Neuronal stem cell (in vitro differentiated cells): ENCODE results near the gene RASSF5.

Source experiments
- DNase-seq: peaks from one replicate; pipeline ENCODE4 v3.0.0-alpha.2; 2013; ENCODE audit warnings: low spot score
- H2AFZ ChIP-seq: one replicate; pipeline ENCODE4 v1.6.1; 2013; ENCODE audit warnings: mild to moderate bottlenecking, low read length, inconsistent platforms
- H2AK5ac ChIP-seq: 2 replicates; pipeline ENCODE4 v1.6.1; 2013; ENCODE audit warnings: low read depth, mild to moderate bottlenecking, inconsistent platforms, low read length, moderate library complexity, mixed read lengths
- H2BK120ac ChIP-seq: 2 replicates; pipeline ENCODE4 v1.6.1; 2013; ENCODE audit warnings: low read depth, mild to moderate bottlenecking, inconsistent platforms, low read length, moderate library complexity, mixed read lengths
- H2BK12ac ChIP-seq: one replicate; pipeline ENCODE4 v1.6.1; 2013; ENCODE audit warnings: low read length, inconsistent platforms
- H2BK15ac ChIP-seq: 2 replicates; pipeline ENCODE4 v1.6.1; 2013; ENCODE audit warnings: mild to moderate bottlenecking, low read length, inconsistent platforms, mixed read lengths
- H2BK5ac ChIP-seq: one replicate; pipeline ENCODE4 v1.6.1; 2013; ENCODE audit warnings: inconsistent platforms, mild to moderate bottlenecking, low read length, moderate library complexity
- H3K14ac ChIP-seq: one replicate; pipeline ENCODE4 v1.6.1; 2013; ENCODE audit warnings: low read length, inconsistent platforms
- H3K18ac ChIP-seq: 2 replicates; pipeline ENCODE4 v1.6.1; 2013; ENCODE audit warnings: low read length, inconsistent platforms
- H3K23ac ChIP-seq: 2 replicates; pipeline ENCODE4 v1.6.1; 2013; ENCODE audit warnings: low read depth, mild to moderate bottlenecking, mixed read lengths, low read length, inconsistent platforms; ENCODE audit not compliant: poor library complexity
- H3K27ac ChIP-seq: replicated peaks from 3 replicates; pipeline ENCODE4 v1.5.1; 2013; ENCODE audit warnings: low read length, inconsistent platforms
- H3K27me3 ChIP-seq, 3 experiments: 2 replicates each; pipeline ENCODE4 v1.6.1; 2013; ENCODE audit warnings: low read length in 3 of 3, mild to moderate bottlenecking in 2 of 3, inconsistent platforms in 1 of 3, low read depth in 1 of 3, mixed read lengths in 1 of 3, moderate library complexity in 1 of 3; ENCODE audit not compliant: control insufficient read depth in 3 of 3, insufficient read depth in 3 of 3
- H3K36me3 ChIP-seq, 2 donors: replicated peaks in 1 of 2; 2 replicates each; pipeline ENCODE4 v1.6.1; 2013; ENCODE audit warnings: low read length in 2 of 2; ENCODE audit not compliant: control insufficient read depth in 2 of 2, insufficient read depth in 2 of 2
- H3K4ac ChIP-seq: 2 replicates; pipeline ENCODE4 v1.6.1; 2013; ENCODE audit warnings: inconsistent platforms, mild to moderate bottlenecking, low read length, moderate library complexity
- H3K4me1 ChIP-seq, 2 donors: 1 replicate in 1 of 2; 2 replicates in 1 of 2; pipeline ENCODE4 v1.6.1; 2013; ENCODE audit warnings: low read length in 2 of 2, low read depth in 1 of 2; ENCODE audit not compliant: control insufficient read depth in 2 of 2, insufficient read depth in 1 of 2
- H3K4me2 ChIP-seq: one replicate; pipeline ENCODE4 v1.6.1; 2013; ENCODE audit warnings: mild to moderate bottlenecking, low read length, inconsistent platforms; ENCODE audit not compliant: insufficient read depth, poor library complexity, severe bottlenecking
- H3K4me3 ChIP-seq, 2 donors: 2 replicates each; pipeline ENCODE4 v1.5.1; 2013; ENCODE audit warnings: low read length in 2 of 2, mild to moderate bottlenecking in 2 of 2, inconsistent platforms in 1 of 2, moderate library complexity in 1 of 2
- H3K79me1 ChIP-seq: one replicate; pipeline ENCODE4 v1.6.1; 2013; ENCODE audit warnings: low read depth, mild to moderate bottlenecking, inconsistent platforms, low read length, moderate library complexity
- H3K9ac ChIP-seq: one replicate; pipeline ENCODE4 v1.6.1; 2013; ENCODE audit warnings: mild to moderate bottlenecking, low read depth, low read length, inconsistent platforms; ENCODE audit not compliant: poor library complexity
- H3K9me3 ChIP-seq, 2 donors: replicated peaks in 1 of 2; 2 replicates each; pipeline versions ENCODE3 to v1.6.1; 2013; ENCODE audit warnings: low read length in 2 of 2, mild to moderate bottlenecking in 2 of 2, inconsistent platforms in 1 of 2, low read depth in 1 of 2, mixed read lengths in 1 of 2, moderate library complexity in 1 of 2; ENCODE audit not compliant: control insufficient read depth in 2 of 2, insufficient read depth in 1 of 2
- H4K8ac ChIP-seq: one replicate; pipeline ENCODE4 v1.6.1; 2013; ENCODE audit warnings: low read depth, mild to moderate bottlenecking, inconsistent platforms, low read length, moderate library complexity
- H4K91ac ChIP-seq: one replicate; pipeline ENCODE4 v1.6.1; 2013; ENCODE audit warnings: low read length, low read depth, mild to moderate bottlenecking, inconsistent platforms; ENCODE audit not compliant: poor library complexity
- WGBS, 2 donors: extraction: QIAGEN DNeasy Blood & Tissue Kit; methylation state at CpG; one replicate each; pipeline ENCODE4 v1.1.7; 2013; ENCODE audit warnings: missing lambda C conversion rate in 2 of 2, mixed read lengths in 1 of 2; ENCODE audit not compliant: insufficient read length in 2 of 2, insufficient replicate concordance in 1 of 2; ENCODE audit errors: extremely low coverage in 2 of 2; 5-methylcytosine and 5-hydroxymethylcytosine counted together

Gene RASSF5

GRCh38 chr1:206469411-206469932 lies 37.9 kb upstream of the RASSF5 start:
- H2BK15ac ChIP-seq, result no peak overlapping the region
- no peaks in the 10 kb centered on the region for H3K27me3 ChIP-seq
- WGBS, 2 donors, result no CpG with 5 or more reads among the region's 2 CpGs
- no peak overlapping the region for H2BK5ac ChIP-seq
- H3K4ac ChIP-seq, result no peak overlapping the region
- no peaks in the 10 kb centered on the region for H3K79me1 ChIP-seq
- no peak overlapping the region for H3K23ac ChIP-seq
- H2AFZ ChIP-seq, result peak overlapping the region; percentile 98
- no peaks in the 10 kb centered on the region for H3K9me3 ChIP-seq
- no peak overlapping the region for H2AK5ac ChIP-seq
- H3K4me1 ChIP-seq, result peaks cover 38 to 39% of the 10 kb centered on the region in 2 donors
- H3K4me3 ChIP-seq, result peak overlapping the region in 1 of 2 donors; percentile 65
- H2BK120ac ChIP-seq, result no peak overlapping the region
- H3K14ac ChIP-seq, result no peak overlapping the region
- no peak overlapping the region for H3K9ac ChIP-seq
- no peak overlapping the region for H4K8ac ChIP-seq
- H3K27ac ChIP-seq, result no peak overlapping the region
- no peak overlapping the region for H3K4me2 ChIP-seq
- H3K36me3 ChIP-seq, result peaks cover 0 to 9% of the 10 kb centered on the region in 2 donors
- no peak overlapping the region for H3K18ac ChIP-seq
- no peak overlapping the region for H2BK12ac ChIP-seq
- no peak for DNase-seq
- H4K91ac ChIP-seq, result no peak overlapping the region

- H3K27me3 ChIP-seq, result no peaks in the 10 kb centered on the region
- H3K9me3 ChIP-seq, result no peaks in the 10 kb centered on the region
- no peak within 1 kb of the TSS for H2BK12ac ChIP-seq
- H3K79me1 ChIP-seq, result no peaks in the 10 kb centered on the region
- H3K23ac ChIP-seq, result peak within 1 kb of the TSS; percentile 18
- peak within 1 kb of the TSS; percentile 81 for H3K18ac ChIP-seq
- no peak within 1 kb of the TSS for H4K8ac ChIP-seq
- H2BK15ac ChIP-seq, result peak within 1 kb of the TSS; percentile 50
- DNase-seq, result no peak
- WGBS, 2 donors, result no CpG with 5 or more reads among the region's 10 CpGs
- no peak within 1 kb of the TSS for H3K4ac ChIP-seq
- peak within 1 kb of the TSS; percentile 35 for H2AK5ac ChIP-seq
- peak within 1 kb of the TSS; percentile 67 for H3K4me2 ChIP-seq
- peak within 1 kb of the TSS; percentile 50 to 65 for H3K4me3 ChIP-seq
- no peak within 1 kb of the TSS for H2BK5ac ChIP-seq
- H4K91ac ChIP-seq, result peak within 1 kb of the TSS; percentile 16
- H3K36me3 ChIP-seq, result peaks cover 0 to 2% of the 10 kb centered on the region in 2 donors
- no peak within 1 kb of the TSS for H3K27ac ChIP-seq
- H3K14ac ChIP-seq, result peak within 1 kb of the TSS; percentile 4
- peaks cover 38 to 39% of the 10 kb centered on the region in 2 donors for H3K4me1 ChIP-seq
- peak within 1 kb of the TSS; percentile 98 for H2AFZ ChIP-seq
- peak within 1 kb of the TSS; percentile 39 for H3K9ac ChIP-seq
- H2BK120ac ChIP-seq, result no peak within 1 kb of the TSS
These were observed 37.2 kb upstream of the RASSF5 start, which contains the start of gene IKBKE for GRCh38 chr1:206469933-206470691. Gene IKBKE (plus strand): TSS chr1:206470476. CDS start chr1:206473228, 2,752 bp downstream.

- Histone ChIP-seq H3K4me2 (peak overlapping the region; percentile 67), H3K14ac (peak overlapping the region; percentile 4), H2BK12ac (no peak overlapping the region), H2AK5ac (peak overlapping the region; percentile 35), H2BK5ac (no peak overlapping the region), H3K27me3 (no peaks in the 10 kb centered on the region), H3K18ac (peak overlapping the region; percentile 81), H3K36me3 (no peaks in the 10 kb centered on the region), H3K79me1 (no peaks in the 10 kb centered on the region), H3K23ac (peak overlapping the region; percentile 18), H3K9ac (peak overlapping the region; percentile 39), H3K27ac (no peak overlapping the region), H3K4ac (no peak overlapping the region), H3K4me1 (peaks cover 38 to 39% of the 10 kb centered on the region in 2 donors), H4K91ac (peak overlapping the region; percentile 16), H3K4me3 (peak overlapping the region; percentile 50 to 65), H2AFZ (peak overlapping the region; percentile 98), H3K9me3 (no peaks in the 10 kb centered on the region), H2BK15ac (peak overlapping the region; percentile 50), H4K8ac (no peak overlapping the region), H2BK120ac (no peak overlapping the region)
- no peak for DNase-seq
- WGBS, 2 donors, result no CpG with 5 or more reads among the region's 18 CpGs
These were observed 36.5 kb upstream of the RASSF5 start for GRCh38 chr1:206470692-206471414.

DNA sequence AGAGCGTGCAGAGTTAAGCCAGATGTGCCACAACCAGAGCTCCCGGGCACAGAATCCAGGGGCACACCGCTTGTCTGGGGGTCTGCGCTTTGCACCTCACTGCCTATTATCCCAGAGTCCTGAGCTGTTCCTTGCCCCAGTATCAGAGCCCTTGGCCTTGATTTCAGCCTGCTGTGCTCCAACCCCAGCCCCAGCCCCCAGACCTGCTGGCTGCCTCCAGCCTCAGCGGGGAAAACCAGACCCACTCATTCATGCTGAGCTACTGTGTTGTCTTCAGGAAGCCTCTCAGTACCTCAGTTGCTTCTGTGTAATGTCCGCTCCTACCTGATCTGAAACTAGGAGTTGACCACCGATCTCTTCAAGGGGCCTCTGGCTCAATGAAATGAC lies 35.9 kb upstream of the RASSF5 start:
- peak overlapping the region; percentile 98 for H2AFZ ChIP-seq
- no peaks in the 10 kb centered on the region for H3K9me3 ChIP-seq
- DNase-seq, result no peak
- no peaks in the 10 kb centered on the region for H3K36me3 ChIP-seq
- peak overlapping the region; percentile 42 for H3K18ac ChIP-seq
- H3K23ac ChIP-seq, result no peak overlapping the region
- no peak overlapping the region for H3K27ac ChIP-seq
- H2BK120ac ChIP-seq, result no peak overlapping the region
- peak overlapping the region; percentile 44 for H2BK15ac ChIP-seq
- no peak overlapping the region for H3K9ac ChIP-seq
- H4K8ac ChIP-seq, result no peak overlapping the region
- no peak overlapping the region for H2BK5ac ChIP-seq
- H3K27me3 ChIP-seq, result no peaks in the 10 kb centered on the region
- H4K91ac ChIP-seq, result peak overlapping the region; percentile 16
- WGBS, 2 donors, result no CpG with 5 or more reads among the region's 7 CpGs
- H3K14ac ChIP-seq, result no peak overlapping the region
- peak overlapping the region; percentile 26 for H3K4me2 ChIP-seq
- H3K4ac ChIP-seq, result no peak overlapping the region
- peaks cover 38 to 39% of the 10 kb centered on the region in 2 donors for H3K4me1 ChIP-seq
- H2BK12ac ChIP-seq, result no peak overlapping the region
- H3K4me3 ChIP-seq, result peak overlapping the region in 1 of 2 donors; percentile 65
- peak overlapping the region; percentile 35 for H2AK5ac ChIP-seq
- no peaks in the 10 kb centered on the region for H3K79me1 ChIP-seq
